Neural crest cell (in vitro differentiated cells): Measurements from ENCODE around the gene ZNF710. TPM values are rescaled to one million over a fixed set of nuclear protein-coding genes. Genes with fewer than 3 reads are reported as not detected.

Experiments used
- DNase-seq: peaks from one replicate; pipeline ENCODE4 v3.0.0; 2021; ENCODE audit warnings: low read depth, mixed read lengths, low spot score
- H3K27ac Mint-ChIP-seq: one replicate; pipeline ENCODE4 v1.8.0; 2021; ENCODE audit warnings: mild to moderate bottlenecking, mixed read lengths; ENCODE audit not compliant: unreplicated experiment
- H3K27me3 Mint-ChIP-seq: 2 replicates; pipeline ENCODE4 v1.8.0; 2021; ENCODE audit warnings: low read depth, mild to moderate bottlenecking, mixed read lengths
- H3K36me3 Mint-ChIP-seq: 2 replicates; pipeline ENCODE4 v1.8.0; 2021; ENCODE audit warnings: low read depth, mild to moderate bottlenecking, mixed read lengths
- H3K4me1 Mint-ChIP-seq: 2 replicates; pipeline ENCODE4 v1.8.0; 2021; ENCODE audit warnings: mixed read lengths
- H3K4me3 Mint-ChIP-seq: one replicate; pipeline ENCODE4 v1.8.0; 2021; ENCODE audit warnings: mild to moderate bottlenecking, mixed read lengths
- H3K9me3 Mint-ChIP-seq: 2 replicates; pipeline ENCODE4 v1.8.0; 2021; ENCODE audit warnings: mixed read lengths
- total RNA-seq: library from RNA; stranded (reverse); gene quantifications from 2 replicates; pipeline ENCODE4 v1.2.1, GENCODE V29; 2021
- TF ChIP-seq, protein P1 (sequence below): fragments of 200-600 bp; sonication (generic); conservative IDR thresholded peaks from 2 replicates; pipeline ENCODE4 v1.5.0; 2021; ENCODE audit warnings: antibody characterized with exemption, mild to moderate bottlenecking

The ZNF710 gene
- total RNA-seq, 1 donor from 2014 or later, result 64.4 TPM

GRCh38 chr15:90072978-90073640 is 72.0 kb downstream of the ZNF710 start:
- H3K27me3 Mint-ChIP-seq, result peaks cover 2% of the 10 kb centered on the region
- H3K9me3 Mint-ChIP-seq, result no peaks in the 10 kb centered on the region
- H3K36me3 Mint-ChIP-seq, result peaks cover 10% of the 10 kb centered on the region
- H3K27ac Mint-ChIP-seq, result no peak overlapping the region
- TF ChIP-seq, protein P1, sequence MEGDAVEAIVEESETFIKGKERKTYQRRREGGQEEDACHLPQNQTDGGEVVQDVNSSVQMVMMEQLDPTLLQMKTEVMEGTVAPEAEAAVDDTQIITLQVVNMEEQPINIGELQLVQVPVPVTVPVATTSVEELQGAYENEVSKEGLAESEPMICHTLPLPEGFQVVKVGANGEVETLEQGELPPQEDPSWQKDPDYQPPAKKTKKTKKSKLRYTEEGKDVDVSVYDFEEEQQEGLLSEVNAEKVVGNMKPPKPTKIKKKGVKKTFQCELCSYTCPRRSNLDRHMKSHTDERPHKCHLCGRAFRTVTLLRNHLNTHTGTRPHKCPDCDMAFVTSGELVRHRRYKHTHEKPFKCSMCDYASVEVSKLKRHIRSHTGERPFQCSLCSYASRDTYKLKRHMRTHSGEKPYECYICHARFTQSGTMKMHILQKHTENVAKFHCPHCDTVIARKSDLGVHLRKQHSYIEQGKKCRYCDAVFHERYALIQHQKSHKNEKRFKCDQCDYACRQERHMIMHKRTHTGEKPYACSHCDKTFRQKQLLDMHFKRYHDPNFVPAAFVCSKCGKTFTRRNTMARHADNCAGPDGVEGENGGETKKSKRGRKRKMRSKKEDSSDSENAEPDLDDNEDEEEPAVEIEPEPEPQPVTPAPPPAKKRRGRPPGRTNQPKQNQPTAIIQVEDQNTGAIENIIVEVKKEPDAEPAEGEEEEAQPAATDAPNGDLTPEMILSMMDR, result no peak
- H3K4me1 Mint-ChIP-seq, result peaks cover 9% of the 10 kb centered on the region
- no peak for DNase-seq
- no peak overlapping the region for H3K4me3 Mint-ChIP-seq

DNA sequence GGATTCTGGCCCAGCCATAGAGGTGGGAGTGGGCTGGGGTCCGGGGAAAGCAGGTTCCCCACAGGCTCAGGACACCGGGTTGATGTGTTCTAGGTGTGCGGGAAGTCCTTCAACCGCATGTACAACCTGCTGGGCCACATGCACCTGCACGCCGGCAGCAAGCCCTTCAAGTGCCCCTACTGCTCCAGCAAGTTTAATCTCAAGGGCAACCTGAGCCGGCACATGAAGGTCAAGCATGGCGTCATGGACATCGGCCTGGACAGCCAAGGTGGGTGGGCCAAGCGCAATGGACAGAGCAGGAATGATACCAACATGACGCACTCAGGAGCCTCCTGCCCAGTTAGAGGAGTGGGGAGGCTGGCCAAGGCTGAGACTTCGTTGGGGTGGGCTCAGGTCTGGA is 72.9 kb downstream of the ZNF710 start:
- no peak overlapping the region for H3K4me3 Mint-ChIP-seq
- no peaks in the 10 kb centered on the region for H3K9me3 Mint-ChIP-seq
- H3K36me3 Mint-ChIP-seq, result peaks cover 13% of the 10 kb centered on the region
- peaks cover 9% of the 10 kb centered on the region for H3K4me1 Mint-ChIP-seq
- TF ChIP-seq, protein P1, result no peak
- DNase-seq, result no peak
- H3K27me3 Mint-ChIP-seq, result peaks cover 2% of the 10 kb centered on the region
- H3K27ac Mint-ChIP-seq, result no peak overlapping the region

GRCh38 chr15:90074916-90075315 is 73.8 kb downstream of the ZNF710 start:
- Mint-ChIP-seq H3K36me3 (peaks cover 14% of the 10 kb centered on the region), H3K9me3 (no peaks in the 10 kb centered on the region), H3K27ac (no peak overlapping the region), H3K27me3 (peaks cover 2% of the 10 kb centered on the region), H3K4me1 (peaks cover 5% of the 10 kb centered on the region), H3K4me3 (no peak overlapping the region)
- DNase-seq, result no peak
- TF ChIP-seq, protein P1, result no peak

DNA sequence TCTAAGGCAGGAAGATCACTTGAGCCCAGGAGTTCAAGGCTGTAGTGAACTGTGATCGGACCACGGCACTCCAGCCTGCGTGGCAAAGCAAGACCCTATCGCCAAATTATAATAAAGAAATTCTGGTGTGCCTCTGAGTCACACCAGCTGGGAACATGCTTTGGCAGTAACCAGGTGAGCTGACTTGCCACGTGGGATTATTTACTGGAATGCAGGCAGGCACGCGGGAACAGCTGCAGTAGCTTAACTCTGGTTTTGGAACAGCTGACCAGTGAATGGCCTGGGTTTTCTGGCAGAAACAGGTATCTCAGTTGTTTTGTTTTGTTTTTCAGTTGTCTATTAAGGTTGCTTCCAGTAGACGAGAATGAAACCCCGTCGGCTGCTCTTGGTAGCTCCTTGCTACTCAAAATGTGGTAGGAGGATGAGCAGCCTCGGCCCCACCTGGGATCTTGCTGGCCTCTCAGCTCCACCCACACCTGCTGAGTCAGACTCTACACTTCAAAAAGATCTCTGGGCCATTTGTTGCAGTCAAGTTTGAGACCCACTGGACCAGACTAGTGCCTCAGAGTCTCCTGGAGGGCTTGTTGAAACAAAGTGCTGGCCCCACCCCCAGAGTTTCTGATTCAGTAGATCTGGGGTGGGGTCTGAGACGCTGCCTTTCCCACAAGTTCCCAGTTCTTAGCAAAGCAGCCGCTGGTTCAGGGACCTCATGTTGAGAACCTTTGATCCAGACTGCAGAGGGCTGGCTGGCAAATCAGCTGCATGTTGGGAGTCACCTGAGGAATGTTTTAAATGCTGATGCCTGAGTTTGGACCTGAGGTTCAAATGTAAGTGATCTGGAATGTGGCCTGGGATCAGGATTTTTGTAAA is 74.5 kb downstream of the ZNF710 start:
- peaks cover 14% of the 10 kb centered on the region for H3K36me3 Mint-ChIP-seq
- TF ChIP-seq, protein P1, result no peak
- H3K4me1 Mint-ChIP-seq, result peaks cover 4% of the 10 kb centered on the region
- H3K27ac Mint-ChIP-seq, result peak overlapping the region; percentile 57
- peaks cover 2% of the 10 kb centered on the region for H3K27me3 Mint-ChIP-seq
- H3K4me3 Mint-ChIP-seq, result no peak overlapping the region
- no peak for DNase-seq
- H3K9me3 Mint-ChIP-seq, result no peaks in the 10 kb centered on the region

- DNase-seq, result no peak
- TF ChIP-seq, protein P1, result no peak
- Mint-ChIP-seq H3K4me3 (peak overlapping the region; percentile 57), H3K9me3 (no peaks in the 10 kb centered on the region), H3K36me3 (peaks cover 11% of the 10 kb centered on the region), H3K27me3 (no peaks in the 10 kb centered on the region), H3K27ac (peak overlapping the region; percentile 12), H3K4me1 (no peaks in the 10 kb centered on the region)
These were observed 75.6 kb downstream of the ZNF710 start for GRCh38 chr15:90076716-90077115.
